Brain microvascular endothelial cell (primary cell): ENCODE results near the gene MATN1.
"Not testable (repeated sequence)": the region's sequence is repeated elsewhere in the genome, so short reads cannot be mapped to it uniquely, and the experiment has no call there.

Experiments
- DNase-seq: peaks from one replicate; pipeline ENCODE4 v3.0.0-alpha.2; 2020
- H3K27ac ChIP-seq: fragments of 250-450 bp; sonication (Bioruptor Pico); 2 replicates; pipeline ENCODE4 v1.5.1; 2020; ENCODE audit warnings: mild to moderate bottlenecking, moderate library complexity
- H3K27me3 ChIP-seq: fragments of 250-450 bp; sonication (Bioruptor Pico); replicated peaks from 2 replicates; pipeline ENCODE4 v1.5.1; 2020; ENCODE audit warnings: mild to moderate bottlenecking
- H3K36me3 ChIP-seq: fragments of 250-450 bp; sonication (Bioruptor Pico); replicated peaks from 2 replicates; pipeline ENCODE4 v1.5.1; 2020; ENCODE audit warnings: mild to moderate bottlenecking
- H3K4me3 ChIP-seq: 2 replicates; pipeline ENCODE4 v1.5.1; 2011; ENCODE audit warnings: low read depth, mild to moderate bottlenecking, control low read depth, low read length, moderate library complexity
- CTCF ChIP-seq: IDR thresholded peaks from 2 replicates; pipeline ENCODE4 v1.5.1; 2011; ENCODE audit warnings: low read depth, mild to moderate bottlenecking, moderate library complexity, low read length, control low read depth, inconsistent platforms; ENCODE audit errors: missing control alignments
- in situ Hi-C: cut with HindIII; loops from 2 replicates; pipeline ENCODE4 v1.10.0; 2017; ENCODE audit warnings: low sequenced_read_pairs, low pct_ligation_motif_present

The MATN1 gene

DNA sequence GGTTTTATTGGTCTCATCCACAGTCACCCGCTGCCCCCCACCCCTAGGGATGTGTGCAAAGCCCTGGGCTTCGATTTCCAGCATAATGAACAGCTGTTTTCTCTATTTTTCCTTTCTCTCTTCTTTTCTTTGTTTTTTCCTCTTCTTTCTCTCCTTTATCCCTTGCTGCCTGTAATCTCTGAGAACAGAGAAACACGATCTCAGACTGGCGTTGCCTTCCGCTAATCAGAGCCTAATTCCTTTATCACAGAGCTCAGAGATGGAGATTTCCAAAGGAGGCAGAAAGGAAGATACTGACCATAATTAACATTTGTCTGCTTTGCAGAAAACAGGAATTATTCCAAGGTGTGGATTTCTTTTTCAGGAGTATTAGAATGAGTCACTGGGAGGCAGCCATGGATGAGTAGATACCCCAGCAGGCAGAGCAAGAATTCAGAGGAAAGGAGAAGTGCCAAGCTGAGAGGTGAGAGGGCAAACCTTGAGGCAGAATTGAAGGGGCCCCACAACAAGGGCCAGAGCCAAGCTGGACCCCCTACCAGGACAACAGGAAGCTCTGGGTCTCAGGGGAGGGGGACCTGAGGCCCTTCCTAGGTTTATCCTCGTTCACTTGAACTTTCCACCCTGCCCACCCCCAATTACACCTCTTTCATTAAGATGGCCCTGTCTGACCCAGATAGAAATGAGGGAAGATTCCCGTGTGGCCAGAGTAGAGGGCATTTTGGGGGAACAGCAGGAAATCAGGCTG is 33.3 kb downstream of the MATN1 start:
- no peak overlapping the region for H3K4me3 ChIP-seq
- H3K27ac ChIP-seq = no peak overlapping the region
- in situ Hi-C loops = loop anchor here (25.0 kb wide), 1 partner anchor 1453 kb away; the partner anchor contains the start of genes MECR and PTPRU
- TF ChIP-seq CTCF = no peak
- H3K27me3 ChIP-seq = peaks cover 23% of the 10 kb centered on the region
- no peaks in the 10 kb centered on the region for H3K36me3 ChIP-seq
- DNase-seq = no peak

GRCh38 chr1:30688920-30689794 is 34.2 kb downstream of the MATN1 start:
- no peak overlapping the region for H3K4me3 ChIP-seq
- no peak overlapping the region for H3K27ac ChIP-seq
- no peak for TF ChIP-seq CTCF
- no peaks in the 10 kb centered on the region for H3K36me3 ChIP-seq
- in situ Hi-C loops = loop anchor here (25.0 kb wide), 1 partner anchor 1452 kb away; the partner anchor contains the start of genes MECR and PTPRU
- peaks cover 32% of the 10 kb centered on the region for H3K27me3 ChIP-seq
- DNase-seq = no peak

DNA sequence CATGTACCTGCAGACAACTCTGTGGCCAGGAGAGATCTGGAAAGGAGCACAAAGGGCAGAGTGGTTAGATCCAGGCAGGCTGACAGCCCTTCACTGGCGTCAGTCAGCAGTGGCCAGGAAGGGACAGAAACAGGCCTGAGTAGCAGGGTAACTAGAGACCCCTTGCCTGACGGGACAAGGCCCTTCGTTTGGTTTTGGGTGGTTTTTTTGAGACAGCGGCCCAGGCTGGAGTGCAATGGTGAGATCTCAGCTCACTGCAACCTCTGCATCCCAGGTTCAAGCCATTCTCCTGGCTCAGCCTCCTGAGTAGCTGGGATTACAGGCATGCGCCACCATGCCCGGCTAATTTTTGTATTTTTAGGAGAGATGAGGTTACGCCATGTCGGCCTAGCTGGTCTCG is 34.9 kb downstream of the MATN1 start:
- not testable (repeated sequence) for H3K36me3 ChIP-seq, DNase-seq

DNA sequence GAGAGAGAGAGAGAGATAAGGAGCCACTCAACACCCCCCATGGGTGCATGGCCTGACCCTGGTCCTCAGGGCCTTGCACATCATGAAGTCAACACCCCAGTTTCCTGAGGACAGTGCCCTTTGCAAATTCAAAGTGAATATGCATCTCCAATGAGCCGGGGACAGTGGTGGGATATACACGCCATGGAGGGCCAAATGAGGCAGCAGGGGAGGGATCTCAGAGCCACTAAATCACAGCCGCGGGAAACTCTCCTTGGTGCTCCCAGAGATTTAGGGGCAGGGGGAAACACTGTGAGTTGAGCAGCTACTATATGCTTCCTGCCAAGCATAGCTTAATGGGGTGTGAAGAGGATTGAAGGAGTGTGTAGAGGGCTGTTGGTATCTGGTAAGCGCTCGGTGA is 35.5 kb downstream of the MATN1 start:
- in situ Hi-C loops = loop anchor here (25.0 kb wide), 1 partner anchor 1451 kb away; the partner anchor contains the start of genes MECR and PTPRU
- no peak for TF ChIP-seq CTCF
- H3K36me3 ChIP-seq = no peaks in the 10 kb centered on the region
- peaks cover 38% of the 10 kb centered on the region for H3K27me3 ChIP-seq
- no peak for DNase-seq
- no peak overlapping the region for H3K27ac ChIP-seq
- no peak overlapping the region for H3K4me3 ChIP-seq

More for the DNA sequence above, 34.9 kb downstream of the MATN1 start:
- in situ Hi-C loops = loop anchor here (25.0 kb wide), 1 partner anchor 1451 kb away; the partner anchor contains the start of genes MECR and PTPRU
- not testable (repeated sequence) for H3K4me3 ChIP-seq, H3K27ac ChIP-seq
- peaks cover 37% of the 10 kb centered on the region for H3K27me3 ChIP-seq

DNA sequence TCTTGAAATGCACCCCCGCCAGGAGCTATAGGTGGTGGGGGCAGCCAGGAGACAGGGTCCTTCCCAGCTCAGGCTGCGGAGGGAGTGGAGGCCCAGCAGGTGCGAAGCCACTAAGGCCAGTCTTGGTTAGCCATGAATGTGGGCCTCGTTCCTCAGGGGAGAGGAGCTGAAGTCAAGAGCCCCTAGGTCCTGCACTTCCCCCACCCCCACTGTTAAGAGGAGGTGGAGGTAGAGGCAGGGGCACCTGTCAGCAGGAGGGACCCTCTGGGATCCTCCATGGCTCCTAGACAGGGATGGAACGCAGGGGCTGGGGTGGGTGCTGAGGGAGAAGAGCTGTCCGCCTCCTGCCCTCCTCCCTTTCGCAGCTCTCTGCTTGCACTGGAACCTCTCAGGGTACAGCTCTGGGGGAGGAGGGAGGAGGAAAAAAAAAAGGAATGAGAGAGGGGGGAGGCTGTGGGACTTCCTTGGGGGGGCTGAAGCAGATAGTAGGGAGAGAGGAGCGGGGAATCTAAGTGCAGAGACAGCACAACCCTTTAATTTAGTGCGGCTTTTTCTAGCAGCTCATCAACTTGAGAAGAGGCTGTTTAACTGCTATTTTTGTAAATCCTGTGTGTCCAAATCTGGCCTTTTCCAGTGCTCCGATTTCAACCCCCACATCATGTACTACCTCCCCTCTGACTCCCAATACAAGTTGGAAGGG is 37.0 kb downstream of the MATN1 start:
- H3K27me3 ChIP-seq = peaks cover 38% of the 10 kb centered on the region
- no peak overlapping the region for H3K27ac ChIP-seq
- no peak for DNase-seq
- H3K4me3 ChIP-seq = no peak overlapping the region
- in situ Hi-C loops = loop anchor here (25.0 kb wide), 1 partner anchor 1449 kb away; the partner anchor contains the start of genes MECR and PTPRU
- no peaks in the 10 kb centered on the region for H3K36me3 ChIP-seq
- TF ChIP-seq CTCF = no peak
